Body of pancreas (tissue), 4 donors: ENCODE data around the gene MAGEA12.

ENCODE experiments used
- POLR2A ChIP-seq, 3 donors: fragments of 450-650 bp; IDR thresholded peaks; one replicate each; pipeline ENCODE4 v1.6.1; 2016; ENCODE audit warnings: antibody characterized with exemption in 3 of 3, mild to moderate bottlenecking in 2 of 3
- TF ChIP-seq, protein P1 (sequence below), 7 experiments: fragments of 450-650 bp in 4 of 7; fragments of 200-600 bp in 3 of 7; sonication (generic) in 3 of 7; IDR thresholded peaks; one replicate each; pipeline ENCODE4 v1.5.1; 2016 to 2019; ENCODE audit warnings: antibody characterized with exemption in 7 of 7

DNA sequence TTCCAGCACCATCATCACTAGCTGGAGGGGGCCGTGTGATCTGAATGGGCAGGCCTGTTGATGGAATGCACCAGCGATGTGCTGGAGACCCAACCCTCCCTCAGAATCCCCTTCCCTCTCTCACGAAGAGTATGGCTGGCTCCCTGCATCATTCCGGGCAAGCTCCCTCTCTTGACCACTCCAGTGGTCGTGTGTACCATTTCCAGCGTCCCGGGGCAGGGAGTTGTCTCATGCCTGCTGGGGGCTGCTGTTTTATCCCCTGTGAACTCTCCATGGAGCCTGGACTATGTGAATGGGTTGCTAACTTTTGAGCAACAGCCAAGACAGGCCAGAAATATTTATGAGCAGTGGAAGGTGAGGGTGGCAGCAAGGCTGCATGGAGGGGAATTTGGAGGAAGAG, 8.1 kb upstream of the MAGEA12 start:
- TF ChIP-seq, protein P1, sequence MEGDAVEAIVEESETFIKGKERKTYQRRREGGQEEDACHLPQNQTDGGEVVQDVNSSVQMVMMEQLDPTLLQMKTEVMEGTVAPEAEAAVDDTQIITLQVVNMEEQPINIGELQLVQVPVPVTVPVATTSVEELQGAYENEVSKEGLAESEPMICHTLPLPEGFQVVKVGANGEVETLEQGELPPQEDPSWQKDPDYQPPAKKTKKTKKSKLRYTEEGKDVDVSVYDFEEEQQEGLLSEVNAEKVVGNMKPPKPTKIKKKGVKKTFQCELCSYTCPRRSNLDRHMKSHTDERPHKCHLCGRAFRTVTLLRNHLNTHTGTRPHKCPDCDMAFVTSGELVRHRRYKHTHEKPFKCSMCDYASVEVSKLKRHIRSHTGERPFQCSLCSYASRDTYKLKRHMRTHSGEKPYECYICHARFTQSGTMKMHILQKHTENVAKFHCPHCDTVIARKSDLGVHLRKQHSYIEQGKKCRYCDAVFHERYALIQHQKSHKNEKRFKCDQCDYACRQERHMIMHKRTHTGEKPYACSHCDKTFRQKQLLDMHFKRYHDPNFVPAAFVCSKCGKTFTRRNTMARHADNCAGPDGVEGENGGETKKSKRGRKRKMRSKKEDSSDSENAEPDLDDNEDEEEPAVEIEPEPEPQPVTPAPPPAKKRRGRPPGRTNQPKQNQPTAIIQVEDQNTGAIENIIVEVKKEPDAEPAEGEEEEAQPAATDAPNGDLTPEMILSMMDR (IDR thresholded peaks at IDR 0.05) = no peak
- no peak for TF ChIP-seq POLR2A (IDR thresholded peaks at IDR 0.05)
